HG02973 (cell line): ENCODE data around the gene DDIT4L.
"Not testable (repeated sequence)": the region's sequence is repeated elsewhere in the genome, so short reads cannot be mapped to it uniquely, and the experiment has no call there.

Experiments
- ATAC-seq: cut with Tn5 transposase; IDR thresholded peaks from one replicate; pipeline ENCODE4 v1.9.1; 2021; ENCODE audit warnings: moderate library complexity; ENCODE audit not compliant: unreplicated experiment

The DDIT4L gene

DNA sequence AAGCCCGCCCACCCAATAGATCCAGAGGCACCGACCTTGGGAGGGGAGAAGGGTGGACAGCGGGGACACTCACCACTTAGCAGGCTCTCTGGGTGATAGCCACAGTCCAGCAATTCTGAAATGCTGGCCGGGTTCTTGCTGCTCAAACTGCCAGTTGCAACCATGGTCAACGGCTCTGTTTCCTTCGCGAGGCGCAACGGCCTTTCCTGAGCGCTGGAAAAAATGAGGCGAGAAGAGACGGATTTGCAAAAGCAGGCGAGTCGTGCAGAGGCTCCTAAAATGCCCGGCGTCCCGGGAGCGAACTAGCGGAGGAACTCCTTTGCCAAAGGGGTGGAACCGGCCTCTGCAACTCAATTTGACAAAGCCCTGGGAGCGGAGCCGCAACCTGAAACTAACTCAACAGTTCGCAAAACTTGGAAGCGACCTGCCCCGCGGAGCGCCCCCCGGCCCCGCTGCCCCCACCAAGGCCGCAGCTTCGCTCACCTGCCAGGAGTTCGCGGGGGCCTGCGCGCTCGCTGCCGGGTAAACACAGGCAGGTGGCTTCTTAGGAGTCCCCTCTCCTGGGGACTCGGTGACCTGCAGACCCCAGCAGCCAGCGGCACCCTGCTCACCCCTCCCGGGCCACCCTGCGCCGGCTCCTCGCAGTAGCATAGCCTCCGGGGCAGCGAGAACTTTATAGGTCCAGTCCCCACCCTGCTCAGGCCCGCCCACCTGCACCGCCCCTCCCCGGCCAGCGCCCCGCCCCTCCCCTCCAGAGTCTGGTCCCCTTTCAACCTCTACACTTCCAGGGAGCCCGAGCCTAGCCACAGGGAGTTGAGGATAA is at the start of gene DDIT4L:
TSS of gene DDIT4L (minus strand) at position 649 of the 823 bp plus-strand sequence. CDS start at position 164, 485 bp downstream.
- ATAC-seq = no peak

GRCh38 chr4:100240008-100240407 is 49.7 kb upstream of the DDIT4L start:
- ATAC-seq = no peak

GRCh38 chr4:100224721-100225120 is 34.5 kb upstream of the DDIT4L start:
- no peak for ATAC-seq

GRCh38 chr4:100224160-100224559 is 33.9 kb upstream of the DDIT4L start:
- no peak for ATAC-seq

DNA sequence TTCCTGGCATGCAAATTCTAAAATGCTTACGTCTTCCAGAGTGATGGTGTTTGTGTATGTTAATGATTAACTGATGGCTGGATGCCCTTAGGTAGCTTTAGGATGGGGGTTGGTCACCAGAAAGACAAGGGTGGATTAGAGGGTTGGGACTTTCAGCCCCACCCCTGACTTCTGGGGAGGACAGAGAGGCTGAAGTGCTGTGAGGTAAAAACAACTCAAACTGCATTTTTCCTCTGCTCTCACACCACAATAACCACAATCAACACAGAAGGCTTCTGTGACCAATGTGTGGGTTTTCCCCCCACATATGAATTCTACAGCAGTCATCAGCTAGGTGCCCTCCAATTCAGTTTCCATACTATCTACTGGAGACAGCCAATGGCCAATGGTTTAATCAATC is 18.7 kb upstream of the DDIT4L start:
- ATAC-seq = peak; percentile 76

GRCh38 chr4:100208459-100208858 is 18.2 kb upstream of the DDIT4L start:
- no peak for ATAC-seq

GRCh38 chr4:100206850-100207249 is 16.6 kb upstream of the DDIT4L start:
- ATAC-seq = no peak

- no peak for ATAC-seq
These were observed 7.8 kb upstream of the DDIT4L start for GRCh38 chr4:100198061-100198460.

DNA sequence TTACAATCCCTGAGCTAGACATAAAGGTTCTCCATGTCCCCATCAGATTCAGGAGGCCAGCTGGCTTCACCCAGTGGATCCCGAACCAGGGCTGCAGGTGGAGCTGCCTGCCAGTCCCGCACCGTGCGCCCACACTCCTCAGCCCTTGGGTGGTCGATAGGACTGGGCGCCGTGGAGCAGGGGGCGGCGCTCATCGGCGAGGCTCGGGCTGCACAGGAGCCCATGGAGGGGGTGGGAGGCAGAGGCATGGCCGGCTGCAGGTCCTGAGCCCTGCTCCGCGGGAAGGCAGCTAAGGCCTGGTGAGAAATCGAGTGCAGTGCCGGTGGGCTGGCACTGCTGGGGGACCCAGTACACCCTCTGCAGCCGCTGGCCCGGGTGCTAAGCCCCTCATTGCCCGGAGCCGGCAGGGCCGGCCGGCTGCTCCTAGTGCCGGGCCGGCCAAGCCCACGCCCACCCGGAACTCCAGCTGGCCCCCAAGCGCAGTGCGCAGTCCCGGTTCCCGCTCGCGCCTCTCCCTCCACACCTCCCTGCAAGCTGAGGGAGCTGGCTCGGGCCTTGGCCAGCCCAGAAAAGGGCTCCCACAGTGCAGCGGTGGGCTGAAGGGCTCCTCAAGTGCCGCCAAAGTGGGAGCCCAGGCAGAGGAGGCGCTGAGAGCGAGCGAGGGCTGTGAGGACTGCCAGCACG is 6.3 kb upstream of the DDIT4L start:
- not testable (repeated sequence) for ATAC-seq

DNA sequence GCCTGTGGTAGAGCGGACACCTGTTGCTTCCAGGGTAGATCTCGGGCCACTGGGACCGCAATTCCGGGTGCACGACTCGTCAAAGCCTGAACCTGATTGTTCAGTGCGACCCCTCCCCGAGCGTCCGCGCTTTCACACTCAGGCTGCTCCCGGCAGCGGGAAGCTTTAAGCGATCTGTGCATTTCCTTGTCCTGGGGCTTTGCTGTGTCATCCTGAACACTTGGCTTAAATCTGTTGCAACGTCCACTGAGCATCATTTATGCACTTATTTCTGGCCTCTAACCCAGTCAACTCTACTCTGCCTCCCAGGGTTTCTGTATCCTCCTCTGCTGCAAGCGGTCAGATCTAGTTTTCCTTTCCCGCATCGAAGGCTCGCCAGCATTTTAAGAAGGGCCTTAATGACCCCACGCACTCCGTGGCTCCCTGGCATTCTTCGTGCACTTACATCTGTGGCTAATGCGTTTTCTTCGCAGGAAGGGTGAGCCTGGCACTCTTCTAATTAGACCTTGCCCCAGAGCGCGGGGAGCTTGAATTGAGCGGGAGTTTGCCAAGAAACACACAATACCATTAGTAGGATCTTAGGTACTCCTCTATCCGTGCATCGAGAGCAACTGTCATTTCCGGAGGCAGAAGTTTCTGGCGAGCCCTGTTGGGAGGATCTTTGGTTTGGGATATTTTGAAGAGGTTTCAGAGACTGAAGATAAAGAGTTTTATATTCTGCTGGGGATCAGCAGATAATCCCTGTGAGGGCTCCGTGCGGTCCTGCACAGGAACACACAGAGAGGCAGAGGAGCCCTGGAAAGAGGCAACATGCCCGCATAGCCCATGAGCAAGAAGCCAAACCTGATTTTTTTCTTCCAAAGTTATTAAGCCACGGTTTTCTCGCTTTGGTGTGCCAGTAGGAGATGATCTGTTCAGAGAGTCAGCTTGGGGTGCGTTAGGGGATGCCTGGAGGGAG is 654 bp upstream of the DDIT4L start:
- ATAC-seq = no peak

DNA sequence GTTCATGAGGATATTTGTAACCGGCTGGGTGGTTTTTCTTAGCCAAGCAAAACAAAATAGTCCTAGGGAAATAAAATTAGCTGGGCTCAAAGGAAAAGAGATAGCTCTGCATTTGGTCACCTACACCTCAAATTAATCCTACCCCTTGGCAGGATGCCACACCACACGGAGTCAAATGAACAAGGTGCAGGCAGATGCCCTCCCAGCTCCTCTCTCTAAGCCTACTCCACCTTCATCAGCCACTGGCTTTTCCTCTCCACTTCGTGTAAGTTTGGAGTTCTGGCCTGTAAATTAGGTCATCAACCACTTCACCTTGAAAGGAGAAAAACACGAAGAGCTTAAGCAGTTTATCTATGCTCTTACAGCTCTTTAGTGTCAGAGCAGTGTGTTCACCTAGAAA is 1.4 kb downstream of the DDIT4L start:
- ATAC-seq = no peak

DNA sequence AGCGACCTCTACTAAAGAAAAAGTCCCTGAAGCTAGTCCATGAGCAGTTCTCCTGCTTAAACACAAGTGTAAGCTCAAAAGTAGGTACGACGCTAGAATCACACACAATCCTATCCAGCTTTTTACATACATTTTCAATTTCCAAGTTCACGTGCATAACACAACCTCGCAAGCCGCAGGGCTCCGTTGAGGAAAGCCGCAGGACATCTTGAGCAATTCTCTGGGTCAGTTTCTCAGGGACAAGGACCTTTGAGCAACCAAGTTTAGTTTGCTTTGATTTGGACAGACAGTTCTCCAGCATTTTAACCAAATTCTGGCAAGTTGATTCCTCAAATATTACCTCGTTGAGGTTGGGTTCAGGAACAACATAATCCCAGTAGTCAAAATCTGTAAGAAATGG is 2.5 kb downstream of the DDIT4L start:
- ATAC-seq = no peak

GRCh38 chr4:100184787-100185186 is 5.5 kb downstream of the DDIT4L start:
- ATAC-seq = no peak

- ATAC-seq = no peak
These were observed 12.4 kb downstream of the DDIT4L start for GRCh38 chr4:100177855-100178254.

GRCh38 chr4:100177126-100177525 is 13.1 kb downstream of the DDIT4L start:
- ATAC-seq = no peak

GRCh38 chr4:100175858-100176257 is 14.4 kb downstream of the DDIT4L start:
- no peak for ATAC-seq

- no peak for ATAC-seq
These were observed 15.3 kb downstream of the DDIT4L start for GRCh38 chr4:100174985-100175383.

GRCh38 chr4:100170986-100171385 is 19.3 kb downstream of the DDIT4L start:
- ATAC-seq = no peak

- ATAC-seq = no peak
These were observed 20.5 kb downstream of the DDIT4L start for GRCh38 chr4:100169491-100170485.

DNA sequence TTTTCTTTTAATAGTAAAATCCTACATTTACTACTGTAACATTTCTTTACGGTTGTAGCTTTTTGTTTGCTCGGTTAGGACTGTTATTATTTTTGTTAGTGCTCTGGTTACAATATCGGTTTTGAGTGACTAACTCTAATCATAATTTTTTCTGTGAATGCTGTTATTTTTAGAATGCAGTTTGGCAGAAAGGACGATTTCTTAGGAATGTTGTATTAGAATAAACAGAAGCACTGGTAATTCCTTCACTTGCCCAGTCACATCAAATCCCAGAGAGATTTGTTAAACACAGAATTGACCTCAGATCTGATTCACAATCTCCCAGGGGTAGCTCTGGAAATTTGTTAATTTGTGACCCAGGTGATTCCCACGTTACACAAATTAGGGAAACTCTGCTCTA is 21.7 kb downstream of the DDIT4L start:
- ATAC-seq = no peak
